ENCODE measurements around the gene LRRC2. TPM values are rescaled to one million over a fixed set of nuclear protein-coding genes. Genes with fewer than 3 reads are reported as not detected.
A peak's percentile ranks its signal among the peaks of the same experiment; 100 is the strongest.

Gene LRRC2
- total and polyA plus RNA-seq, 9 of the 15 experiments (the other 6 are each of a cell fraction or from before 2014, with no cell fraction given) = 0.01 to 0.04 (median 0.03) TPM; not detected in 5

DNA sequence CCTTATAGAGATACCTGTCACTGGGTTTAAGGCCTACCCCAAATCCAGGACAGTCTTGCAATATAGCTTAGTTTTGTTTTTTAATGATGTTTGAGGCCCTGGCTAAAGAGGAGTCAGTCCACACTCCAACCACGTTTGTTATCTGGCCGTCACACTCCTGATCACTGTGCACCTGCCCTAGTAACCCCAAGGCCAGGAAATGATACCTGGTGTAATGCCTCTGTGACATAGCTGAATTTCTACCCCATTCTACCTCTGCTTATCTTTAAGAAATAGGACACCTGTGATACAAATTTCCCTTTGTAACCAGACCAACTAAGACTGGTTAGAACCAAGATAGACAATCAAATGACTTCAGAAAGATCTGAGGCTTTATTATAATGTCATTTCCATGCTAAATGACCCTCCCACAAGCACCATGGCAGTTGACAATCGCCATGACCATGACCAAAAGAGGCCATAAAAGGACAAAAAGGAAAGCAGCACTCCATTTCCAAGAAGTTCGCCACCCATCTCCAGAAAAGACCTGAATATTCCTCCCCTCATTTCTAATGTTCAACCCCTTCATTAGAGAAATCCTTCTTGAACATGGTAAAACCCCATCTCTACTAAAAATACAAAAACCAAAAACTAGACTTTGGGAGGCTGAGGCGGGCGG, 73.1 kb downstream of the LRRC2 start (continued):
- TF ChIP-seq TEAD4 (IDR thresholded peaks at IDR 0.05; ENCODE audit: low read length) = peak; percentile 79
- TF ChIP-seq TEAD4 (CRISPR knock-in tag; IDR thresholded peaks at IDR 0.05; ENCODE audit: borderline replicate concordance) = no peak
- TF ChIP-seq, protein P1, sequence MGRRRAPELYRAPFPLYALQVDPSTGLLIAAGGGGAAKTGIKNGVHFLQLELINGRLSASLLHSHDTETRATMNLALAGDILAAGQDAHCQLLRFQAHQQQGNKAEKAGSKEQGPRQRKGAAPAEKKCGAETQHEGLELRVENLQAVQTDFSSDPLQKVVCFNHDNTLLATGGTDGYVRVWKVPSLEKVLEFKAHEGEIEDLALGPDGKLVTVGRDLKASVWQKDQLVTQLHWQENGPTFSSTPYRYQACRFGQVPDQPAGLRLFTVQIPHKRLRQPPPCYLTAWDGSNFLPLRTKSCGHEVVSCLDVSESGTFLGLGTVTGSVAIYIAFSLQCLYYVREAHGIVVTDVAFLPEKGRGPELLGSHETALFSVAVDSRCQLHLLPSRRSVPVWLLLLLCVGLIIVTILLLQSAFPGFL (CRISPR knock-in tag; IDR thresholded peaks at IDR 0.05) = no peak
- TF ChIP-seq GTF2E2 (tag; IDR thresholded peaks at IDR 0.05) = no peak
- TF ChIP-seq, protein P2, sequence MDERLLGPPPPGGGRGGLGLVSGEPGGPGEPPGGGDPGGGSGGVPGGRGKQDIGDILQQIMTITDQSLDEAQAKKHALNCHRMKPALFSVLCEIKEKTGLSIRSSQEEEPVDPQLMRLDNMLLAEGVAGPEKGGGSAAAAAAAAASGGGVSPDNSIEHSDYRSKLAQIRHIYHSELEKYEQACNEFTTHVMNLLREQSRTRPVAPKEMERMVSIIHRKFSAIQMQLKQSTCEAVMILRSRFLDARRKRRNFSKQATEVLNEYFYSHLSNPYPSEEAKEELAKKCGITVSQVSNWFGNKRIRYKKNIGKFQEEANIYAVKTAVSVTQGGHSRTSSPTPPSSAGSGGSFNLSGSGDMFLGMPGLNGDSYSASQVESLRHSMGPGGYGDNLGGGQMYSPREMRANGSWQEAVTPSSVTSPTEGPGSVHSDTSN (CRISPR knock-in tag; IDR thresholded peaks at IDR 0.05; ENCODE audit: low read depth) = no peak
- TF ChIP-seq, protein P2 (tag; conservative IDR thresholded peaks at IDR 0.05; ENCODE audit: low read depth) = no peak
- TF ChIP-seq ZNF134 (CRISPR knock-in tag; conservative IDR thresholded peaks at IDR 0.05) = no peak
- TF ChIP-seq, protein P3, sequence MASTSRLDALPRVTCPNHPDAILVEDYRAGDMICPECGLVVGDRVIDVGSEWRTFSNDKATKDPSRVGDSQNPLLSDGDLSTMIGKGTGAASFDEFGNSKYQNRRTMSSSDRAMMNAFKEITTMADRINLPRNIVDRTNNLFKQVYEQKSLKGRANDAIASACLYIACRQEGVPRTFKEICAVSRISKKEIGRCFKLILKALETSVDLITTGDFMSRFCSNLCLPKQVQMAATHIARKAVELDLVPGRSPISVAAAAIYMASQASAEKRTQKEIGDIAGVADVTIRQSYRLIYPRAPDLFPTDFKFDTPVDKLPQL (IDR thresholded peaks at IDR 0.05; ENCODE audit: extremely low read depth, insufficient read length) = no peak
- TF ChIP-seq PHF21A (IDR thresholded peaks at IDR 0.05; ENCODE audit: borderline replicate concordance, low read depth) = no peak
- TF ChIP-seq MTA1 (IDR thresholded peaks at IDR 0.05; ENCODE audit: borderline replicate concordance) = 0 out of 2 replicates have a peak, but pooled peaks have one; percentile 34
- TF ChIP-seq, protein P4, sequence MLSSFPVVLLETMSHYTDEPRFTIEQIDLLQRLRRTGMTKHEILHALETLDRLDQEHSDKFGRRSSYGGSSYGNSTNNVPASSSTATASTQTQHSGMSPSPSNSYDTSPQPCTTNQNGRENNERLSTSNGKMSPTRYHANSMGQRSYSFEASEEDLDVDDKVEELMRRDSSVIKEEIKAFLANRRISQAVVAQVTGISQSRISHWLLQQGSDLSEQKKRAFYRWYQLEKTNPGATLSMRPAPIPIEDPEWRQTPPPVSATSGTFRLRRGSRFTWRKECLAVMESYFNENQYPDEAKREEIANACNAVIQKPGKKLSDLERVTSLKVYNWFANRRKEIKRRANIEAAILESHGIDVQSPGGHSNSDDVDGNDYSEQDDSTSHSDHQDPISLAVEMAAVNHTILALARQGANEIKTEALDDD (IDR thresholded peaks at IDR 0.05) = peak; percentile 56; the same call in 1 of the 2 replicates
- no peak for TF ChIP-seq CCNT2 (IDR thresholded peaks at IDR 0.05; ENCODE audit: borderline replicate concordance, extremely low read depth, insufficient read length, low read depth, low read length)
- TF ChIP-seq SMARCA4 (IDR thresholded peaks at IDR 0.05) = peak; percentile 31; the same call in 1 of the 2 replicates
- peak; percentile 76 for TF ChIP-seq ARID1B (IDR thresholded peaks at IDR 0.05)
- no peak for TF ChIP-seq KDM4B (IDR thresholded peaks at IDR 0.05; ENCODE audit: borderline replicate concordance in 2 of 2, low read depth in 1 of 2)
- TF ChIP-seq, protein P5, sequence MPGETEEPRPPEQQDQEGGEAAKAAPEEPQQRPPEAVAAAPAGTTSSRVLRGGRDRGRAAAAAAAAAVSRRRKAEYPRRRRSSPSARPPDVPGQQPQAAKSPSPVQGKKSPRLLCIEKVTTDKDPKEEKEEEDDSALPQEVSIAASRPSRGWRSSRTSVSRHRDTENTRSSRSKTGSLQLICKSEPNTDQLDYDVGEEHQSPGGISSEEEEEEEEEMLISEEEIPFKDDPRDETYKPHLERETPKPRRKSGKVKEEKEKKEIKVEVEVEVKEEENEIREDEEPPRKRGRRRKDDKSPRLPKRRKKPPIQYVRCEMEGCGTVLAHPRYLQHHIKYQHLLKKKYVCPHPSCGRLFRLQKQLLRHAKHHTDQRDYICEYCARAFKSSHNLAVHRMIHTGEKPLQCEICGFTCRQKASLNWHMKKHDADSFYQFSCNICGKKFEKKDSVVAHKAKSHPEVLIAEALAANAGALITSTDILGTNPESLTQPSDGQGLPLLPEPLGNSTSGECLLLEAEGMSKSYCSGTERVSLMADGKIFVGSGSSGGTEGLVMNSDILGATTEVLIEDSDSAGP (CRISPR knock-in tag; IDR thresholded peaks at IDR 0.05) = no peak
- no peak for TF ChIP-seq HEY1 (CRISPR knock-in tag; IDR thresholded peaks at IDR 0.05; ENCODE audit: borderline replicate concordance)
- no peak for TF ChIP-seq SUPT5H (IDR thresholded peaks at IDR 0.05)
- TF ChIP-seq EP300 (IDR thresholded peaks at IDR 0.05; ENCODE audit: low read length) = no peak; the same call in none of the 2 replicates
- no peak for TF ChIP-seq LCOR (CRISPR knock-in tag; IDR thresholded peaks at IDR 0.05)
- peak; percentile 32; the same call in 1 of the 2 replicates for TF ChIP-seq NCOR1 (IDR thresholded peaks at IDR 0.05)
- no peak for TF ChIP-seq ZKSCAN3 (CRISPR knock-in tag; IDR thresholded peaks at IDR 0.05)
- TF ChIP-seq TRIM24 (IDR thresholded peaks at IDR 0.05) = peak; percentile 13 to 65; a peak in 1 of 4 replicates
